Renal pelvis (tissue), 4 donors: Measurements from ENCODE around the gene WDR87. TPM values are rescaled to one million over a fixed set of nuclear protein-coding genes. Genes with fewer than 3 reads are reported as not detected.
"Not testable (repeated sequence)": the region's sequence is repeated elsewhere in the genome, so short reads cannot be mapped to it uniquely, and the experiment has no call there.

ENCODE experiments used
- DNase-seq: peaks from one replicate; pipeline ENCODE4 v3.0.0-alpha.2; 2013
- polyA plus RNA-seq, 3 donors: library from polyadenylated mRNA; unstranded; fragments of 120-200 nt; gene quantifications; one replicate each; pipeline ENCODE4 v1.2.1, GENCODE V29; 2013; ENCODE audit not compliant: insufficient read length in 3 of 3

WDR87 gene
- polyA plus RNA-seq, 3 donors: 0.01 to 0.04 TPM; not detected in 1

GRCh38 chr19:37886571-37886970 lies 19.8 kb downstream of the WDR87 start:
- no peak for DNase-seq

- DNase-seq: no peak
These were observed 21.0 kb downstream of the WDR87 start for GRCh38 chr19:37885392-37885791.

- DNase-seq: no peak
These were observed 29.2 kb downstream of the WDR87 start for GRCh38 chr19:37877147-37877546.

- DNase-seq: no peak
These were observed 30.4 kb downstream of the WDR87 start for GRCh38 chr19:37876032-37876431.

- DNase-seq: peak; percentile 72
These were observed 31.6 kb downstream of the WDR87 start for GRCh38 chr19:37874784-37875183.

- no peak for DNase-seq
These were observed 34.0 kb downstream of the WDR87 start for GRCh38 chr19:37872383-37872782.

GRCh38 chr19:37869766-37870340 lies 36.5 kb downstream of the WDR87 start:
- no peak for DNase-seq

- no peak for DNase-seq
These were observed 38.6 kb downstream of the WDR87 start for GRCh38 chr19:37867831-37868230.

- DNase-seq: not testable (repeated sequence)
These were observed 40.5 kb downstream of the WDR87 start for GRCh38 chr19:37865930-37866329.

GRCh38 chr19:37864501-37864900 lies 41.9 kb downstream of the WDR87 start:
- no peak for DNase-seq

GRCh38 chr19:37855098-37855497 lies 51.3 kb downstream of the WDR87 start:
- peak; percentile 79 for DNase-seq

- DNase-seq: no peak
These were observed 60.5 kb downstream of the WDR87 start for GRCh38 chr19:37845932-37846331.

Other genes starting within 250 kb of the WDR87 start
- gene ZNF607, start 186.8 kb downstream of the WDR87 start, polyA plus RNA-seq: 10 to 100 TPM; 11.9 to 13.5 (median 13.1) TPM
- gene ZNF573, start 127.0 kb downstream of the WDR87 start, polyA plus RNA-seq: 10 to 100 TPM; 10.3 to 27.1 (median 17.6) TPM
- 10 to 100 TPM; 25.4 to 40.3 (median 28.6) TPM for gene SIPA1L3, start 614 bp upstream of the WDR87 start, polyA plus RNA-seq